GM18951 (cell line): ENCODE measurements around the gene ATG13.

Experiments
- POLR2A ChIP-seq: IDR thresholded peaks from 4 replicates; pipeline ENCODE4 v1.6.1; 2011; ENCODE audit warnings: mild to moderate bottlenecking; ENCODE audit not compliant: insufficient read length, insufficient read depth; ENCODE audit errors: extremely low read depth
- in situ Hi-C: fragments of 300-500 bp; cut with MboI; formaldehyde crosslinking; loops from one replicate; pipeline ENCODE4 v1.12.0; 2022; ENCODE audit warnings: low sequenced_read_pairs, mixed read lengths, inconsistent platforms; ENCODE audit not compliant: unreplicated experiment

The ATG13 gene

GRCh38 chr11:46712874-46713576 is 95.7 kb downstream of the ATG13 start:
- TF ChIP-seq POLR2A = no peak
- in situ Hi-C loops = loop anchor here (10.0 kb wide), 1 partner anchor 278 kb away; no protein-coding TSS in a partner anchor

GRCh38 chr11:46717825-46718154 is 100.4 kb downstream of the ATG13 start:
- in situ Hi-C loops = loop anchor here (10.0 kb wide), 1 partner anchor 283 kb away; no protein-coding TSS in a partner anchor

- in situ Hi-C loops = loop anchor here (10.0 kb wide), 1 partner anchor 284 kb away; no protein-coding TSS in a partner anchor
- no peak for TF ChIP-seq POLR2A
Measured at GRCh38 chr11:46718155-46719019, 101.0 kb downstream of the ATG13 start.

- in situ Hi-C loops = loop anchor here (10.0 kb wide), 1 partner anchor 284 kb away; no protein-coding TSS in a partner anchor
Measured at GRCh38 chr11:46719048-46719542, 101.7 kb downstream of the ATG13 start, which contains the start of gene F2. Gene F2, plus strand, starts transcription at chr11:46719213. Its CDS starts 23 bp downstream, at chr11:46719236.

GRCh38 chr11:46719543-46720218 is 102.3 kb downstream of the ATG13 start:
- in situ Hi-C loops = loop anchor here (10.0 kb wide), 1 partner anchor 285 kb away; no protein-coding TSS in a partner anchor
- no peak for TF ChIP-seq POLR2A

More at GRCh38 chr11:46719048-46719542, 101.7 kb downstream of the ATG13 start, which contains the start of gene F2:
- TF ChIP-seq POLR2A = no peak

GRCh38 chr11:46721286-46721685 is 103.9 kb downstream of the ATG13 start:
- in situ Hi-C loops = no loop called here
- no peak for TF ChIP-seq POLR2A

GRCh38 chr11:46722566-46723358 is 105.4 kb downstream of the ATG13 start:
- no peak for TF ChIP-seq POLR2A
- in situ Hi-C loops = no loop called here

GRCh38 chr11:46723359-46723680 is 106.0 kb downstream of the ATG13 start:
- TF ChIP-seq POLR2A = no peak
- in situ Hi-C loops = no loop called here

GRCh38 chr11:46724088-46724487 is 106.7 kb downstream of the ATG13 start:
- in situ Hi-C loops = no loop called here

More at GRCh38 chr11:46724088-46724487, 106.7 kb downstream of the ATG13 start:
- TF ChIP-seq POLR2A = no peak
